ENCODE measurements around the gene CHPF2.

Gene CHPF2

DNA sequence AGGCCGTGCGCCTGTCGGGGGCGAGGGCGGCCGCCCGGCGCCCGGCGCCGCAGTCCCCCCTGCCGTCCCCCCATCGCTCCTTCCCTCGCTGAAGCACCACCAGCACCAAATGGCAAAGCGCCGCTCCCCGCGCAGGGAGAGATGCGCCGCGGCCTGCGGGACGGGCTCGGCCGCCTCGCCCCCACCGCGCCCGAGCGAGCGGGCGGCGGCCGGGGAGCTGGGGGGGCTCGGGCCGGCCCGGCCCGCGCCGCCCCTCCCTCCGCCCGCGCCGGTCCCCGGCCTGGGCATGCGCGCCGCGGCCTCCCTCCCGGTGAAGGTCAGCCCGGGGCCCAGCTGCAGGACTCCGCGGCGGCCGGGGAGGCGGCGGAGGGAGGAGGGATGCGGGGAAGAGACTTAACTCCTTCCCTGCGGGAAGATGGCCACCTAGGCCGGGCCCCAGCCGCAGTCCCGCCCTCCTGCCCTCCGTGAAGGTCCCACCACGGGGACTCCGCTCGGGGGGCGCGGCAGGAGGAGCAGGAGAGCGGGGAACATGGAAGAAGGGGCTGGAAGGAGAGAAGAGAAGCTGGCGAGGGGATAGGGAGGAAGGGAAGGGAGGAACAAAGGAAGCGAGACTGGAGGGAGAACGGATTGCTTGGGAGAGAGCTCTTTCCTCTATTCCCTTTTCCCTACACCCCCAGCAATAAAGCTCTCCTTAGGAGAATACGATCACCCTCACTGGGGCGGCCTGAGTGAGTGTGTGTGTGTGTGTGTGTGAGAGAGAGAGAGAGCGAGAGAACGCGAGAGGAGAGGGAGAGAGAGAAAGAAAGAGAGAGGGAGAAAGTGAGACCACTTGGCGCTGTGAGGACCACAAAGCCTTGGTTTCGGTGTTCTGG is 19.6 kb downstream of the CHPF2 start:
- no peak for DNase-seq (ENCODE audit: low read depth)
- no peak overlapping the region for H3K4me3 ChIP-seq (ENCODE audit: low read depth, low read length)
- TF ChIP-seq, protein P1, sequence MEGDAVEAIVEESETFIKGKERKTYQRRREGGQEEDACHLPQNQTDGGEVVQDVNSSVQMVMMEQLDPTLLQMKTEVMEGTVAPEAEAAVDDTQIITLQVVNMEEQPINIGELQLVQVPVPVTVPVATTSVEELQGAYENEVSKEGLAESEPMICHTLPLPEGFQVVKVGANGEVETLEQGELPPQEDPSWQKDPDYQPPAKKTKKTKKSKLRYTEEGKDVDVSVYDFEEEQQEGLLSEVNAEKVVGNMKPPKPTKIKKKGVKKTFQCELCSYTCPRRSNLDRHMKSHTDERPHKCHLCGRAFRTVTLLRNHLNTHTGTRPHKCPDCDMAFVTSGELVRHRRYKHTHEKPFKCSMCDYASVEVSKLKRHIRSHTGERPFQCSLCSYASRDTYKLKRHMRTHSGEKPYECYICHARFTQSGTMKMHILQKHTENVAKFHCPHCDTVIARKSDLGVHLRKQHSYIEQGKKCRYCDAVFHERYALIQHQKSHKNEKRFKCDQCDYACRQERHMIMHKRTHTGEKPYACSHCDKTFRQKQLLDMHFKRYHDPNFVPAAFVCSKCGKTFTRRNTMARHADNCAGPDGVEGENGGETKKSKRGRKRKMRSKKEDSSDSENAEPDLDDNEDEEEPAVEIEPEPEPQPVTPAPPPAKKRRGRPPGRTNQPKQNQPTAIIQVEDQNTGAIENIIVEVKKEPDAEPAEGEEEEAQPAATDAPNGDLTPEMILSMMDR (IDR thresholded peaks at IDR 0.05; ENCODE audit: low read depth, low read length, missing control alignments), result no peak

DNA sequence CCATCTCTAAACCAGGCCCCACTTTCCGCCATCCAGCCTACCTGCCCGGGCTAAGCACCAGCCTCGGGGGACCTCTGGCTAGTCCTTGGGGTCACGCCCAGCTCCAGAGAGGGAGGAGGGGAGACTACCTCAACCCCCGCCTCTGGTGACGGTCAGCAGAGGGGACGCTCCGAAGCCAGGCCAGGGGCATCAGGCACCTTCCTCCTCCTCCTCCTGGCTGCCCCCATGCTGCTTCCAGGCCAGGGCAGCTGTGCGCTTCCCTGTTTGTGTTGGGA is 20.2 kb downstream of the CHPF2 start:
- DNase-seq (ENCODE audit: low read depth), result no peak
- H3K4me3 ChIP-seq (ENCODE audit: low read depth, low read length), result no peak overlapping the region
- TF ChIP-seq, protein P1 (IDR thresholded peaks at IDR 0.05; ENCODE audit: low read depth, low read length, missing control alignments), result no peak

GRCh38 chr7:151252961-151253711 is 20.9 kb downstream of the CHPF2 start:
- TF ChIP-seq, protein P1 (IDR thresholded peaks at IDR 0.05; ENCODE audit: low read depth, low read length, missing control alignments), result no peak
- H3K4me3 ChIP-seq (ENCODE audit: low read depth, low read length), result no peak overlapping the region
- no peak for DNase-seq (ENCODE audit: low read depth)

DNA sequence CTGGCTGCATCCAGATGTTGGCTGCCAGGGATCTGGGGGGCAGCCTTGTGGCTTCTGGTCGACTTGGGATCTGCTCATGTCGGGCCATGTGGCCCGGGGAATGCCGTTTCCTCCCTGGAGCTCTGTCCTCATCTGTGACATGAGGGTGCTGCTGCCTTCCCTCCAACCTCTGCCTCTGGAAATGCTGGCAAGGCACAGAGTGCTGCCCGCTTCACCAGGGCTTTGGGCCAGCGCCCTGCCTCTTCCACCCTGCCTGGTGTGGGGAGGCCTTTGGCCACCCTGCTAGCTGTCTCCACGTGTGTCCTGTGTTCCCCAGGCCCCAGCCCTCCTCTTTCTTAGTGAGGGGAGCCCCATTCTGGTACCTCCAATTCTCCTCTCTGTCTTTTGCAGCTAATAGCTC is 22.0 kb downstream of the CHPF2 start:
- no peak overlapping the region for H3K4me3 ChIP-seq (ENCODE audit: low read depth, low read length)
- TF ChIP-seq, protein P1 (IDR thresholded peaks at IDR 0.05; ENCODE audit: low read depth, low read length, missing control alignments), result no peak
- DNase-seq (ENCODE audit: low read depth), result no peak

DNA sequence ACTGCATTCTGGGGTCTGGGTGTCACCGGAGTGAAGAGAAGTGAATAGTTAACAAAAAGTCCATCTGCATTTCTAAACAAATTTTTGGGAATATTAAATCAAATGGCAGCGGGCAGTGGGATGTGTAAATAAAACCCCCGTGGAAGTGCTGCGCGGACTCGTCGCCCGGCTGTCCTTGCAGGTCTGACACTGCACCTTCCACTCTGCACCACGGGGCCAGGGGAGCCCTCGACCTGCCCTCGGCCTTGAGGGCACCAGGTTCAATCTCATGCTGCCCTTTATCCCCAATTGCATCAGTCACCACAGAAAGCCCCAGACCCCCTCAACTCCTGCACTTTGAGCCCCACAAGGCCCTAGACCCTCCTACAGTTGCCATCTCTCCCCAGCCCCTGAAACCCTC is 22.6 kb downstream of the CHPF2 start:
- no peak for DNase-seq (ENCODE audit: low read depth)
- no peak overlapping the region for H3K4me3 ChIP-seq (ENCODE audit: low read depth, low read length)
- TF ChIP-seq, protein P1 (IDR thresholded peaks at IDR 0.05; ENCODE audit: low read depth, low read length, missing control alignments), result no peak

DNA sequence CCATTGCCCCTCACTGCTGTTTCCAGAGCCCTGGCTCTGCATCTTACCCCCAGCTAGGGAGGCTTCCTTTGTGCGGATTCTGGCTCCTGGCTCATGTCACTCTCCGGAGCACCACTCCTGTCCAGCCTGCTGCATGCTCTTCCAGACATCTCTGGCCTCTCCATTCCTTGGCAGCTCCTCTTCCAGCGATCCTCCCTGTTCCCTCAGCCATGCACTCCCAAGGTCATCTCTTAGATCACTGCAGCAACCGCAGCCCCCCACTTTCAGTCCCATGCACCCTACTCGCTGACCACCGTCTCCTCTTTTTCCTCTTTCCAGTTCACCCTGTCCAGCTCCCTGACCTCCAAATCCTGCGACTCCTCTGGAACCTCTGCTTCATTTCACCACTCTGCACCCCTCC is 23.1 kb downstream of the CHPF2 start:
- no peak overlapping the region for H3K4me3 ChIP-seq (ENCODE audit: low read depth, low read length)
- TF ChIP-seq, protein P1 (IDR thresholded peaks at IDR 0.05; ENCODE audit: low read depth, low read length, missing control alignments), result no peak
- DNase-seq (ENCODE audit: low read depth), result no peak
